Neutrophil (primary cell): Measurements from ENCODE around the gene UFM1.

ENCODE experiments used
- H3K27ac ChIP-seq: fragments of 200-600 bp; sonication (generic); 2 replicates; pipeline ENCODE4 v1.5.1; 2016; ENCODE audit warnings: mild to moderate bottlenecking, moderate library complexity
- H3K27me3 ChIP-seq: fragments of 200-600 bp; sonication (generic); 2 replicates; pipeline ENCODE4 v1.6.0; 2016; ENCODE audit warnings: mild to moderate bottlenecking
- H3K36me3 ChIP-seq: fragments of 200-600 bp; sonication (generic); 2 replicates; pipeline ENCODE4 v1.5.1; 2017
- H3K4me1 ChIP-seq, 2 experiments: fragments of 200-600 bp in 1 of 2; sonication (generic) in 1 of 2; 1 replicate in 1 of 2; 2 replicates in 1 of 2; pipeline versions ENCODE4 v1.5.1 to v1.6.1; 2013 to 2016; ENCODE audit warnings: low read depth in 1 of 2, low read length in 1 of 2, mild to moderate bottlenecking in 1 of 2, moderate library complexity in 1 of 2; ENCODE audit not compliant: control insufficient read depth in 1 of 2, insufficient read depth in 1 of 2
- H3K4me3 ChIP-seq, 2 experiments: fragments of 200-600 bp in 1 of 2; sonication (generic) in 1 of 2; 1 replicate in 1 of 2; 2 replicates in 1 of 2; pipeline ENCODE4 v1.5.1; 2013 to 2016; ENCODE audit warnings: low read depth in 1 of 2, low read length in 1 of 2, mild to moderate bottlenecking in 1 of 2, moderate library complexity in 1 of 2
- H3K9me3 ChIP-seq: fragments of 200-600 bp; sonication (generic); 2 replicates; pipeline ENCODE4 v1.5.1; 2016
- CTCF ChIP-seq: fragments of 200-600 bp; sonication (generic); IDR thresholded peaks from 2 replicates; pipeline ENCODE4 v1.5.1; 2016; ENCODE audit warnings: antibody characterized with exemption

UFM1 gene

DNA sequence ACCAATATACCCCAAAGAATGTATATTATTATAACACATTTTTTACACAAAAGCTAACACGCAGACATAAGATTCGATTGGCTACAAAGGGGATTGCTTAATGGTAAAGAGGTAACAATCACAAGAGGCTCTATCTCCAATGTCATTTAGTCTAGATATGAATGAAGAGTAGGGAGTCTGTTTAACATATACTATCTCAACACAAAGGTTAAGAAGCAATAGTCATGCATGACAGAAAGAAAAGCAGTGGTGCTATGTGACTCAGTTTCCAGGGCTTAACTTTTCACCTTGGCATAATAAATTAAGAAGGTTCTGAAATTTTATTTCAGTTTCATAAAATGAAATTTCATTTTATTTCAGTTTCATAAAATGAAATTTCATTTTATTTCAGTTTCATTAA lies 33.3 kb downstream of the UFM1 start:
- TF ChIP-seq CTCF: no peak
- H3K36me3 ChIP-seq: no peaks in the 10 kb centered on the region
- no peaks in the 10 kb centered on the region for H3K9me3 ChIP-seq
- peaks cover 4% of the 10 kb centered on the region for H3K27me3 ChIP-seq
- no peak overlapping the region for H3K4me3 ChIP-seq
- H3K27ac ChIP-seq: no peak overlapping the region
- H3K4me1 ChIP-seq: no peaks in the 10 kb centered on the region

- Histone ChIP-seq H3K4me3 (no peak overlapping the region), H3K9me3 (no peaks in the 10 kb centered on the region), H3K27ac (no peak overlapping the region), H3K27me3 (peaks cover 4% of the 10 kb centered on the region), H3K4me1 (no peaks in the 10 kb centered on the region), H3K36me3 (no peaks in the 10 kb centered on the region)
- no peak for TF ChIP-seq CTCF
Observed at GRCh38 chr13:38384171-38384570, 34.5 kb downstream of the UFM1 start.

- Histone ChIP-seq H3K27ac (no peak overlapping the region), H3K27me3 (peaks cover 4% of the 10 kb centered on the region), H3K36me3 (no peaks in the 10 kb centered on the region), H3K4me3 (no peak overlapping the region), H3K4me1 (no peaks in the 10 kb centered on the region), H3K9me3 (no peaks in the 10 kb centered on the region)
- TF ChIP-seq CTCF: no peak
Observed at GRCh38 chr13:38385153-38385891, 35.7 kb downstream of the UFM1 start.

- Histone ChIP-seq H3K36me3 (no peaks in the 10 kb centered on the region), H3K4me1 (no peaks in the 10 kb centered on the region), H3K9me3 (no peaks in the 10 kb centered on the region), H3K27ac (no peak overlapping the region), H3K4me3 (no peak overlapping the region), H3K27me3 (peaks cover 4% of the 10 kb centered on the region)
- TF ChIP-seq CTCF: no peak
Observed at GRCh38 chr13:38386421-38386820, 36.8 kb downstream of the UFM1 start.

GRCh38 chr13:38391341-38391740 lies 41.7 kb downstream of the UFM1 start:
- Histone ChIP-seq H3K27me3 (no peaks in the 10 kb centered on the region), H3K36me3 (no peaks in the 10 kb centered on the region), H3K4me3 (no peak overlapping the region), H3K27ac (no peak overlapping the region), H3K9me3 (no peaks in the 10 kb centered on the region), H3K4me1 (no peaks in the 10 kb centered on the region)
- TF ChIP-seq CTCF: no peak
